GM19467 (cell line): ENCODE data around the gene OSBP2.

Experiments
- ATAC-seq: cut with Tn5 transposase; IDR thresholded peaks from one replicate; pipeline ENCODE4 v1.9.1; 2021; ENCODE audit warnings: mild to moderate bottlenecking, moderate library complexity; ENCODE audit not compliant: unreplicated experiment

Gene OSBP2

DNA sequence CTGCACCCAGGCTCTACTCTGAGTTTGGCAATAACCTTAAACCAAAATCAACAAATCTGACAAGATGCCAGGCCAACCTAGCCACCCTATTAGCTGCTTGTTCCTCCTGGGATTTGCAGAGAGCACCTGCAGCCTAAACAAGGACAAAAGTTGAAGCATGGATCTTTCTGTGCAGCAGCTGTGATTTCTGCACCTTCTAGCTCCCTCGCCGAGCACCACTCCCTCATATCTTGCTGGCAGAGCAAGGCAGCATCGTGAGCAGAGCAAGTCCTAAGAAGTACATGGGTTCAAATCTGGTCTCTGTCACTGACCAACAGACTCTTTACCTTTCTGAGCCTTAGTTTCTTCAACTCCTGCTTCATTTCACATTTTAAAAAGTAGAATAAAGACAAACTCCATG is 235.6 kb downstream of the OSBP2 start:
- no peak for ATAC-seq

DNA sequence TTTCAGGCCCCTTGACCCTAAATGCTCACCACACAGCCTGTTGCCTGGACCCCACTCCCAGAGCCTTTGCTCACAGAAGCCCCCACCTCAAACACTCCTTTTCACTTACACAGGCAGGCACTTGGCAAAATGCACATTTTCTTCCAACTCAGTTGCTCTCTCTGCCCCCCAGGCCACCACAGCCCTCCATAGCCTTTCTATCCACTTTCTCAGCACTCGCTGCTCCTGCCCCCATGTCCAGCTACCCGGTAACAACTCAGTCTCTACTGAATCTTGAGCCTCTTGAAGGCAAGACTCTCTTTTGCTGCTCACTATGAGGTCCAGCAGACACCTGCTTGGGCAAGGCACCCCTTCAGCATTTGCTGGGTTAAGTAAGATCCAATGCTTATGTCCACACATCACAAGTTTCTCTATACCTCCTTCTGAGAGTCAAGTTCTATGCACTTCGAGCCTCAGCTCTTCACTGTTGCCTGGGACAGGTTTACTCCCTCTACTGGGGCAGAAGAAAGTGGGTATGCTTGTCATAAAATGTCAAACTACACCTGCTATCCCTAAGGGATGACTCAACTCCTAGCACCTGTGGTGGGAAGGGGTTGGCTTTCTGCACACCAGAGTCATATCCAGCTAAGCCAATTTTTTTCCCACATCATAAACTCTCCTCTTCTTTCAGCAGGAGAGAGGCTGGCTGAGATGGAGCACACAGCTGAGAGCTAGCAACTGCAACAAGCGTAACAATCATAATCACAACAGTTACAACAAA is 237.0 kb downstream of the OSBP2 start:
- ATAC-seq = no peak

DNA sequence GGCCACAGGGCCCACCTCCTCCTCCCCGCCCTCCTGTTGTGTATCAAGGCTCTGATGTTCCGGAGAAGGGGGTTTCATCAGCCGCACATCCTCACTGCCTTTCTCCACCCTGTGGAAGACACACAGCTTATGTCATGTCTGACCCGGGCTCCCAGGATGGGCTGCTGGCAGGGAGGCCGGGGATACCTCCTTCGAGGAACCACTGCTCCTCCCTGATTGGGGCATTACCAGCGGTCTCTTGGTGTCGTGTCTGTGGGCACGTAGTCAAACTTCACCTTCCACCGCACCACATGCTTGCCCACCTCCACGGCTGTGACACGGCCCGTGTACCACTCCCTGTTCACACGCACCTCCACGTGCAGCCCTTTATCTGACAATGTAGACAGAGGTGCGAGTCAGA is 238.0 kb downstream of the OSBP2 start:
- no peak for ATAC-seq

DNA sequence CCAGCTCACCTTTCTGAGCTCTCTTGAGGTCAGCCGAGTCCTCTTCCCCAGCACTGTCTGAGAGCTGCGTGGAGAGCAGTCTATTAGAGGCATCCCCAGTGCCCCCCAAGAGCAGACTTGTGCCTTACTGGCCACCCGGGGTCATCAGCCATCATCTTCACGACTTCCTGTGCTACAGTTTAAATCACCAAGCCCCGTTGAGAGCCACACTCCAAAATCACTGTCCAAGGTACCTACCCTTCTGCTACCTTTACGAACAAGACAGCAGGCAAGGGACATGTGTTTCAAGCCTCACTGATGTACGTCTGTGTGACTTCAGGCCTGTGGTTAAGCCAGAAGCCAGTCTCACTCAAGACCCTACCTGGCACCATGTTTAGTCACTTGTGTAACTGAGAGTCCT is 238.8 kb downstream of the OSBP2 start:
- ATAC-seq = no peak

DNA sequence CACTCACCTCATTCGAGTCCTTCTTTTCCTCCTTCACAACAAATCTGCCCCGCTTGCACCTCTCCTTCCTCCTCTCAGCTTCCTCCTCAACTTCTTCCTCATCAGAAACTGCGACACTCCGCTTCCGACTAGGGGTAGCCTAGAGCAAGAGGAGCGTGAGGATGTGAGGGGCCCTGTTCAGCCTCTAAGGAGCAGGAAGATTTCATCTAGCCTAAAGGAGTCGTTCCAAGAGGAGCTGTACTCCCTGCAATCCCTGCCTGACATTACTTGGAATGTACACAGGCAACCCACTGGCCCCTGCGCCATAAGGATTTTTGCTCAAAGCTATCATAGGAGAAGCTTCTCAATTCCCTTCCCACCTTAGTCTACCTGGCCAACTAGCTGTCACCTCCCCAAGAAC is 239.4 kb downstream of the OSBP2 start:
- ATAC-seq = no peak

DNA sequence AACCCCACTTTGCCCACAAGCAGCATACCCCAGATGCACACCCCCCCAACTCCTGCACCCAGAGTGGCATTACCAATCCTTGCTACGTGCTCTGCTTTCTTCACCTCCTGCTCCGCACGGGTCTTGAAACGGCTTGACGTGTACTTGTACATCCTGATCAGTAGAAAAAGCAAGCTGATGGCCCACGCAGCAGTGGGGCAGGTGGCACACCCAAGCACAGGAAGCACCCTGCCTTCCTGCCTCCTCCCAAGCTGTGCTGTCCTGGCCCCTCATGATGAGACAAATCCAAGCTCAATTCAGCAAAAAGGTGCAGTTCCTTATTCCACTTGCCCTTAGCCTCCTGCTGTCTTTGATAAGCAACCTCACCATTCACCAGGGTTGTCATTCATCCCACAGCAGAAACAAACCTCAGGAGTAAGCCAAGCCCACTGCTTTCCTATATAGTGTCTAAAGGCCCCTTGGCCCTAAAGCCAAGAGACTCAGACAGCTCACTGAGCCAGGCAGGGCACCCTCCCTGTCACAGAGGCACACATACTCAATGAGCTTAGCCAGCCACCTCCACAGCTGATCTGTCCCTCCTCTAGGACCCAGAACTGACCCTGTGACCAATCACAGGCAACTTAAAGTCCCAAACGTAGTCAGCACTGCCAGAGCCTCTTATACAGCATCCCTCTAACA is 246.2 kb downstream of the OSBP2 start:
- no peak for ATAC-seq

DNA sequence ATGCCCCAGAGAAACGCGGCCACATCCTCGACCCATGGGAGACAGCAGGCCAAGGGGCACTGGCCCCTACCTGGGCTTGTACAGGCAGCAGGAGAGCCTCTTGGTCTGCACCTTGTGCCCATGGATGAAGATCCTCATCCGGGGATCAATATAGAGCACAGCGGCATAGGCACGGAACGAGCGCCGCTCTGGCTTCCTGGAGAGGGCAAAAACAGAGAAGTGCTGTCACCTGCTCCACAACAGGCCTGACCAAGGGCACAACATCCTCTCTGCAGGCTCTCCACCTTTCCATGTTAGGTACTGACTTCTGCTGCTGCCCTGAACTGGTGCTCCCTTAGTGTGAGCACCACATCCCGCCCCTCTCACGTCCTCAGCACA is 246.7 kb downstream of the OSBP2 start:
- ATAC-seq = no peak

GRCh38 chr22:30943368-30943767 is 248.7 kb downstream of the OSBP2 start:
- no peak for ATAC-seq

DNA sequence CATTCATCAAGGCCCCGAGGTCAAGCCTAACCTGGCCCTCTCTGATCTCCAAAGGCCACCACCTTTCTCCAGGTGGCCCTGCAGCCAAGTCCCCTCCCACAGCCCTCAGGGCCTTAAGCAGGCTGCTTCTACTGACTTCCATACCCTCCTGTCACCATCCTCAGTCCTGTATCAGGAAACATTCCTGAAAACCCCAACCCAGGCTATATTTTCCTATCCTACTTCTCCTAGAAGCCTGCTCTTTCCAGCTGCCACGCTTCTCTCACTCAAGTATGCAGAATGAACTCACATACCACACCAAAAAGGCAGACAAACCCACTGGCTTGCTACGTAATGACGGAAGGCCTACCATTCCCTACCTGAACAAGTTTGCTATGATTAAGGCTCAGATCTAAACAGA is 250.3 kb downstream of the OSBP2 start:
- ATAC-seq = no peak

- no peak for ATAC-seq
Observed at GRCh38 chr22:30945653-30946052, 251.0 kb downstream of the OSBP2 start.

DNA sequence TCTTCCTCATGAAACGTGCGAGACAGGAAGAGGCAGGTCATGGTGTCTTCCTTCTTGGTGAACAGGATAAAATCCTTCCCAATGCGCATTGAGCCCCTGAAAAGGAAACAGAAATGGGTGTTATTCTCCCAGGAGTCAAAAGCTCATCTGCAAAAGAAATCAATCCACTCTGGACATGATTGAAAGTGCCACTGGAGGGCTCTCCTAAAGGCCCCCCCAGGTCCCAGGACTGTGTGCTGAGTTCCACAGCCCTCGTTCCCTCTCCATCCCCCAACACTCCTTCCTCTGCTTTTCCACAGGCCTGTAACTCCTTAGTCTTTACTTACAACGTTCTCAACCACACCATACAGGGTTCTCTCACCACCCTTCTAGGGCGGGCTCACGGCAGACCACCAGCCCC is 251.7 kb downstream of the OSBP2 start:
- no peak for ATAC-seq

- no peak for ATAC-seq
Observed at GRCh38 chr22:30947173-30947815, 252.6 kb downstream of the OSBP2 start.

DNA sequence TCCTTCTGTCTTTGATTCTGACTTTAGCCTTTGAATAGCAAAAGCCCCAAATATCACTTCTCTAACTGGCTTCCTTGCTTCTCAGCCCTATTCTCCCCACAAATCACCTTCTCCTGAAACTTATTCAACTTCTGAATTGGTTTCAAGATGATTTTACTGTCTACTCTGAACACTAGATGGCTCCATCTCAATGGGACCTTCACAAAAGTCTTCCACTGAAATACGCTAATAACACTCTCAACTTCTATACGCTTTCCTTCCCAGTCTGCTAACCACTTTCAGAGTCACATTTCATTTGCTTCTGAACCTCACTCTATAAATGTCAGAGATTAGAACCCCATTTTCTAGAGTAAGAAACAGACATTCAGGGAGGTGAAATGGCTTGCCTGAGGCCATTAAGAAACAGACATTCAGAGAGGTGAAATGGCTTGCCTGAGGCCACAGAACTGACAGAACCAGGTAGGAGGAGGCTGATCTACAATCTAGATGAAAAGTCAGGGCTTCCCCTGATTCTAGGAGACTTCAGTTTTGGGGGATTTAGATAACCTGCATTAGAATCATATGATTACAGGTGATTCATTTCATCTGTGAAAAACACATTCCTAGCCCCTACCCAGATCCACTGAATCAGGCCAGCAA is 253.3 kb downstream of the OSBP2 start:
- ATAC-seq = no peak

DNA sequence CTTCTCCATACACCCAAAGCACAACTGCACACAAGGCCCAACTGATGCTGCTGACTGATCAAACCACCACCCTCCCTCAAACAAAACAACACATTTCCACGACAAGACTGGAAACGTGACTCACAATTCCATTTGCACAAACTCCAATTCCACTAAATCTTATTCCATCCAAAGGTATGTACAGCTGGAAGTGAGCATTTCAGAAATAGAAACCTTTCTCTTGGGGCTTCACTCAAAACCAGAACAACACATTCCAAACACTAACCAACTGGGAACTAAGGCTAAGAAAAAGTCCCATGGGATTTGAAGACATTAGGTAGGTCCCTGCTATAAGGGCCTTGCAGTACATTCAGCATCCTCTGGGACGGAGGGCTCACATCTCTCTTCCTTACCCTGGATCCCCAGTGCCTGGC is 254.3 kb downstream of the OSBP2 start:
- ATAC-seq = no peak

GRCh38 chr22:30949934-30950660 is 255.4 kb downstream of the OSBP2 start:
- ATAC-seq = no peak

DNA sequence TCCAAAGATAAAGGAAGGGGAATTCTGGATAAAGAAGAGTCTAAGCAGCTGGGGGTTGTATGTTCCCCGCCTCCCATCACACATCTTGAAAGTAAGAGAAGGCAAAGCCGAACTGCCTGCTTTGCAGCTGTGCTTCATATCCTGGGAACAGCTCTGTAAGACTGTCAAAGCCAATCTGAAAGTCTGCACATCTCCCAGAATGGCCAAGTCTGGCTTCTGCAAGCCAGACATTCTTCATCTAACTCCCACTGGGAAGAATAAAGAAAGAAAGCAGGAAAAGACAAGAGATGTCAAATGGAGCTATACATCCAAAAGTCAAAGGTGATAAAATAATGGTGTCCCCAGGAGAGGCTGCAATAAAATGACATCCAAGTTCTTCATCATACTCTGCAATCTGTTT is 258.5 kb downstream of the OSBP2 start:
- ATAC-seq = no peak

DNA sequence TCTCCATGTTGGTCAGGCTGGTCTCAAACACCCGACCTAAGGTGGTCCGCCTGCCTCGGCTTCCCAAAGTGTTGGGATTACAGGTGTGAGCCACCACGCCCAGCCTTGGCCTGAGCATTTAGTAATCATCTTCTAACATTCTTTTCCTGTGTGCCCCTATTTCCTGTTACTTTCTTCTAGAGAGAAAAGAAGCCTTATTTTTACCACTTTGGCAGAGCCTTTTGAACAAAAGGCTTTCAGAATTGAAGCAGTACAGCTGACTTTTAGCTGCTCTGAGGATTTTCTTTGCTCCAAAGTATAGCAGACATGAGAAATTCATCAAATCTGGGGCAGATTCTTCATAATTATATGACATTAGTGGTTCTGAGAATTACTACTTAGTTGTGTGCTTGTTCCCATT is 260.5 kb downstream of the OSBP2 start:
- no peak for ATAC-seq
